HL-60 (cell line): Measurements from ENCODE around the gene ALDH1B1.

ENCODE experiments used
- CTCF ChIP-seq: IDR thresholded peaks from one replicate; pipeline ENCODE4 v1.5.1; 2011; ENCODE audit warnings: low read length, control low read depth, inconsistent platforms; ENCODE audit not compliant: insufficient read depth
- POLR2AphosphoS5 ChIP-seq: IDR thresholded peaks from 2 replicates; pipeline ENCODE4 v1.6.1; 2012; ENCODE audit warnings: low read depth
- REST ChIP-seq: IDR thresholded peaks from 2 replicates; pipeline ENCODE4 v1.6.1; 2012; ENCODE audit warnings: low read depth; ENCODE audit not compliant: insufficient replicate concordance
- SPI1 ChIP-seq: IDR thresholded peaks from 2 replicates; pipeline ENCODE4 v1.6.1; 2012; ENCODE audit warnings: low read depth, mild to moderate bottlenecking, borderline replicate concordance

GRCh38 chr9:38422555-38423260 is 30.2 kb downstream of the ALDH1B1 start:
- TF ChIP-seq REST (no peak), CTCF (no peak), SPI1 (no peak), POLR2AphosphoS5 (no peak)
